Amygdala (tissue), 56 donors: ENCODE measurements around the gene ITPKB.

Experiments used
- DNase-seq, 56 donors: peaks; one replicate each; lab custom pipeline; 2025; lab: John Stamatoyannopoulos, UW

ITPKB gene

GRCh38 chr1:226655251-226656163 lies 83.6 kb downstream of the ITPKB start:
- no peak for DNase-seq

GRCh38 chr1:226654668-226655055 lies 84.4 kb downstream of the ITPKB start:
- no peak for DNase-seq

- no peak for DNase-seq
Observed at GRCh38 chr1:226654046-226654667, 84.9 kb downstream of the ITPKB start.

GRCh38 chr1:226653311-226653921 lies 85.7 kb downstream of the ITPKB start:
- no peak for DNase-seq

- DNase-seq, result no peak
Observed at GRCh38 chr1:226652613-226653012, 86.5 kb downstream of the ITPKB start.

GRCh38 chr1:226651732-226652105 lies 87.4 kb downstream of the ITPKB start:
- peak in 7 of 56 donors; percentile 22 to 57 (median 42) for DNase-seq

GRCh38 chr1:226651041-226651731 lies 87.9 kb downstream of the ITPKB start:
- DNase-seq, result no peak

GRCh38 chr1:226650236-226650841 lies 88.7 kb downstream of the ITPKB start:
- no peak for DNase-seq

GRCh38 chr1:226649780-226650179 lies 89.3 kb downstream of the ITPKB start:
- peak in 2 of 56 donors; percentile 30 to 31 for DNase-seq

GRCh38 chr1:226649244-226649643 lies 89.8 kb downstream of the ITPKB start:
- no peak for DNase-seq

GRCh38 chr1:226648421-226648820 lies 90.7 kb downstream of the ITPKB start:
- no peak for DNase-seq

- DNase-seq, result no peak
Observed at GRCh38 chr1:226647719-226648118, 91.4 kb downstream of the ITPKB start.

- no peak for DNase-seq
Observed at GRCh38 chr1:226646870-226647449, 92.1 kb downstream of the ITPKB start.

- no peak for DNase-seq
Observed at GRCh38 chr1:226646026-226646869, 92.8 kb downstream of the ITPKB start.

GRCh38 chr1:226645279-226645976 lies 93.7 kb downstream of the ITPKB start:
- DNase-seq, result no peak

- no peak for DNase-seq
Observed at GRCh38 chr1:226644541-226645176, 94.4 kb downstream of the ITPKB start.

- peak in 1 of 56 donors; percentile 22 for DNase-seq
Observed at GRCh38 chr1:226643611-226644540, 95.2 kb downstream of the ITPKB start.
